Keratinocyte (primary cell): Measurements from ENCODE around the gene DNAJC25. TPM values are rescaled to one million over a fixed set of nuclear protein-coding genes. Genes with fewer than 3 reads are reported as not detected.

Experiments
- DNase-seq: peaks from one replicate; pipeline ENCODE4 v3.0.0-alpha.2; 2011; ENCODE audit warnings: low read depth, missing footprints, low spot score
- FAIRE-seq: peaks from 2 replicates; lab custom pipeline; 2011; peaks lifted over from hg19 to GRCh38; lab: Jason Lieb, UNC
- H2AFZ ChIP-seq: 2 replicates; pipeline ENCODE4 v1.6.0; 2012; ENCODE audit warnings: low read length, control low read depth, inconsistent platforms; ENCODE audit not compliant: control insufficient read depth
- H3K27ac ChIP-seq: 2 replicates; pipeline ENCODE4 v1.5.1; 2011; ENCODE audit warnings: low read length; ENCODE audit not compliant: control insufficient read depth, insufficient read depth
- H3K27me3 ChIP-seq: 3 replicates; pipeline ENCODE4 v1.6.0; 2011; ENCODE audit warnings: low read length; ENCODE audit not compliant: control insufficient read depth, insufficient read depth; ENCODE audit errors: extremely low read depth
- H3K36me3 ChIP-seq, 2 experiments: 2 replicates in 1 of 2; 3 replicates in 1 of 2; pipeline ENCODE4 v1.5.1; 2011; ENCODE audit warnings: low read length in 2 of 2, mild to moderate bottlenecking in 1 of 2; ENCODE audit not compliant: control insufficient read depth in 2 of 2, insufficient read depth in 2 of 2; ENCODE audit errors: extremely low read depth in 1 of 2
- H3K4me1 ChIP-seq: 3 replicates; pipeline ENCODE4 v1.5.1; 2011; ENCODE audit warnings: low read length; ENCODE audit not compliant: control insufficient read depth, insufficient read depth; ENCODE audit errors: extremely low read depth
- H3K4me2 ChIP-seq: 3 replicates; pipeline ENCODE4 v1.6.0; 2011; ENCODE audit warnings: low read depth, low read length; ENCODE audit not compliant: control insufficient read depth, insufficient read depth; ENCODE audit errors: extremely low read depth
- H3K4me3 ChIP-seq, 3 experiments: fragments of 200-600 bp in 1 of 3; sonication (generic) in 1 of 3; 2 replicates in 2 of 3; 3 replicates in 1 of 3; pipeline ENCODE4 v1.5.1; 2011 to 2016; ENCODE audit warnings: low read length in 3 of 3, mild to moderate bottlenecking in 3 of 3, control low read depth in 2 of 3, inconsistent platforms in 1 of 3, low read depth in 1 of 3, mixed read lengths in 1 of 3, mixed run types in 1 of 3, moderate library complexity in 1 of 3; ENCODE audit not compliant: control insufficient read depth in 2 of 3, insufficient read depth in 2 of 3; ENCODE audit errors: extremely low read depth in 1 of 3
- H3K79me2 ChIP-seq: 2 replicates; pipeline ENCODE4 v1.6.0; 2012; ENCODE audit warnings: low read length; ENCODE audit not compliant: control insufficient read depth, insufficient read depth
- H3K9ac ChIP-seq: 3 replicates; pipeline ENCODE4 v1.6.0; 2011; ENCODE audit warnings: low read length; ENCODE audit not compliant: control insufficient read depth, insufficient read depth; ENCODE audit errors: extremely low read depth
- H3K9me1 ChIP-seq: 3 replicates; pipeline ENCODE4 v1.6.0; 2011; ENCODE audit warnings: low read length; ENCODE audit not compliant: control insufficient read depth, insufficient read depth; ENCODE audit errors: extremely low read depth
- H3K9me3 ChIP-seq: 2 replicates; pipeline ENCODE4 v1.5.1; 2012; ENCODE audit warnings: low read depth, low read length; ENCODE audit not compliant: control insufficient read depth
- H4K20me1 ChIP-seq: 3 replicates; pipeline ENCODE4 v1.6.0; 2011; ENCODE audit warnings: low read length; ENCODE audit not compliant: control insufficient read depth, insufficient read depth; ENCODE audit errors: extremely low read depth
- CTCF ChIP-seq, 3 experiments: IDR thresholded peaks in 1 of 3; conservative IDR thresholded peaks in 1 of 3; optimal IDR thresholded peaks in 1 of 3; 2 replicates in 2 of 3; 3 replicates in 1 of 3; pipeline versions ENCODE3 to v1.5.1; 2011; ENCODE audit warnings: low read length in 3 of 3, mild to moderate bottlenecking in 3 of 3, moderate library complexity in 2 of 3, control low read depth in 1 of 3, inconsistent platforms in 1 of 3; ENCODE audit not compliant: insufficient read depth in 2 of 3; ENCODE audit errors: extremely low read depth in 1 of 3
- EZH2 ChIP-seq: IDR thresholded peaks from one replicate; pipeline ENCODE4 v1.6.1; 2012; ENCODE audit warnings: inconsistent platforms, mild to moderate bottlenecking, low read length, moderate library complexity
- dilution Hi-C: fragments of 300-500 bp; cut with MboI; formaldehyde crosslinking; loops from one replicate; pipeline ENCODE4 v1.7.0; 2020; ENCODE audit warnings: low sequenced_read_pairs; ENCODE audit not compliant: extremely low pct_ligation_motif_present
- polyA plus RNA-seq, 5 experiments: library from polyadenylated mRNA; depleted of rRNA in 3 of 5; stranded (reverse) in 3 of 5; stranded (forward) in 1 of 5; unstranded in 1 of 5; fragments of >200 nt; gene quantifications; 1 replicate in 1 of 5; 2 replicates in 3 of 5; 3 replicates in 1 of 5; pipeline versions ENCODE4 v1.2.1 to v1.2.3, GENCODE V29; 2011 to 2012; ENCODE audit warnings: missing spikeins in 2 of 5, low read depth in 1 of 5, low replicate concordance in 1 of 5

The DNAJC25 gene
- polyA plus RNA-seq, 1 donor (not counting 4 experiments of a cell fraction or from before 2014, with no cell fraction given), result 7.3 TPM

GRCh38 chr9:111674319-111674718 lies 43.2 kb downstream of the DNAJC25 start:
- TF ChIP-seq EZH2, result no peak
- TF ChIP-seq CTCF (optimal IDR thresholded peaks at IDR 0.05 in 1 of 3, IDR thresholded peaks at IDR 0.05 in 1 of 3, conservative IDR thresholded peaks at IDR 0.05 in 1 of 3; ENCODE audit: extremely low read depth in 1 of 3, insufficient read depth in 2 of 3, low read length in 3 of 3), result no peak
- dilution Hi-C loops, result no loop called here
- H3K9ac ChIP-seq, result no peak overlapping the region
- H3K9me1 ChIP-seq, result no peaks in the 10 kb centered on the region
- no peak overlapping the region for H2AFZ ChIP-seq
- DNase-seq (no peak), FAIRE-seq (no peak)
- H4K20me1 ChIP-seq, result no peaks in the 10 kb centered on the region
- no peaks in the 10 kb centered on the region for H3K27me3 ChIP-seq
- no peak overlapping the region for H3K4me2 ChIP-seq
- H3K4me1 ChIP-seq, result no peaks in the 10 kb centered on the region
- H3K9me3 ChIP-seq, result no peaks in the 10 kb centered on the region
- no peak overlapping the region for H3K4me3 ChIP-seq
- H3K36me3 ChIP-seq, result peaks cover 0 to 4% of the 10 kb centered on the region in 2 experiments
- H3K79me2 ChIP-seq, result no peaks in the 10 kb centered on the region
- no peak overlapping the region for H3K27ac ChIP-seq

- dilution Hi-C loops, result no loop called here
- Histone ChIP-seq H3K4me2 (no peak overlapping the region), H3K36me3 (peaks cover 0 to 5% of the 10 kb centered on the region in 2 experiments), H3K27ac (no peak overlapping the region), H3K9ac (no peak overlapping the region), H3K9me3 (no peaks in the 10 kb centered on the region), H3K27me3 (no peaks in the 10 kb centered on the region), H3K79me2 (no peaks in the 10 kb centered on the region), H3K4me3 (no peak overlapping the region), H4K20me1 (no peaks in the 10 kb centered on the region), H3K9me1 (no peaks in the 10 kb centered on the region), H2AFZ (no peak overlapping the region), H3K4me1 (no peaks in the 10 kb centered on the region)
- FAIRE-seq (no peak), DNase-seq (no peak)
- TF ChIP-seq CTCF (optimal IDR thresholded peaks at IDR 0.05 in 1 of 3, IDR thresholded peaks at IDR 0.05 in 1 of 3, conservative IDR thresholded peaks at IDR 0.05 in 1 of 3; ENCODE audit: extremely low read depth in 1 of 3, insufficient read depth in 2 of 3, low read length in 3 of 3) (no peak), EZH2 (no peak)
Observed at GRCh38 chr9:111676116-111676515, 45.0 kb downstream of the DNAJC25 start.
